HPDE6-E6E7 (cell line): Measurements from ENCODE around the gene TBCK.
A peak's percentile ranks its signal among the peaks of the same experiment; 100 is the strongest.

Experiments used
- DNase-seq: peaks from one replicate; pipeline ENCODE4 v3.0.0; 2011; ENCODE audit warnings: missing footprints; ENCODE audit errors: extremely low spot score

The TBCK gene

GRCh38 chr4:106287353-106287969, 28.5 kb downstream of the TBCK start:
- DNase-seq, result peak; percentile 15

GRCh38 chr4:106286611-106287010, 29.4 kb downstream of the TBCK start:
- DNase-seq, result no peak

GRCh38 chr4:106284227-106284626, 31.8 kb downstream of the TBCK start:
- DNase-seq, result no peak

- DNase-seq, result no peak
Observed at GRCh38 chr4:106277140-106277675, 38.8 kb downstream of the TBCK start.

- no peak for DNase-seq
Observed at GRCh38 chr4:106273831-106274230, 42.2 kb downstream of the TBCK start.

- DNase-seq, result no peak
Observed at GRCh38 chr4:106270736-106271135, 45.3 kb downstream of the TBCK start.

- DNase-seq, result no peak
Observed at GRCh38 chr4:106269711-106270110, 46.3 kb downstream of the TBCK start.

GRCh38 chr4:106268786-106269185, 47.2 kb downstream of the TBCK start:
- DNase-seq, result no peak

GRCh38 chr4:106266201-106266600, 49.8 kb downstream of the TBCK start:
- DNase-seq, result no peak

GRCh38 chr4:106264331-106264728, 51.7 kb downstream of the TBCK start:
- no peak for DNase-seq

GRCh38 chr4:106263594-106264330, 52.2 kb downstream of the TBCK start:
- no peak for DNase-seq

- DNase-seq, result no peak
Observed at GRCh38 chr4:106261980-106262379, 54.0 kb downstream of the TBCK start.

GRCh38 chr4:106258145-106259045, 57.6 kb downstream of the TBCK start:
- no peak for DNase-seq

GRCh38 chr4:106256190-106256589, 59.8 kb downstream of the TBCK start:
- no peak for DNase-seq

GRCh38 chr4:106255195-106255594, 60.8 kb downstream of the TBCK start:
- no peak for DNase-seq

GRCh38 chr4:106253364-106254129, 62.5 kb downstream of the TBCK start:
- no peak for DNase-seq

- DNase-seq, result no peak
Observed at GRCh38 chr4:106247600-106247999, 68.4 kb downstream of the TBCK start.

- peak; percentile 12 for DNase-seq
Observed at GRCh38 chr4:106246441-106246840, 69.6 kb downstream of the TBCK start.

- DNase-seq, result peak; percentile 19
Observed at GRCh38 chr4:106245176-106245575, 70.8 kb downstream of the TBCK start.

GRCh38 chr4:106240699-106241098, 75.3 kb downstream of the TBCK start:
- no peak for DNase-seq

GRCh38 chr4:106238820-106239420, 77.1 kb downstream of the TBCK start:
- DNase-seq, result peak; percentile 35
